Measurements from ENCODE around the gene PXK. TPM values are rescaled to one million over a fixed set of nuclear protein-coding genes. Genes with fewer than 3 reads are reported as not detected.

PXK gene
- total RNA-seq, result 40.8 TPM

GRCh38 chr3:58332575-58333188 is at the start of gene PXK:
TSS of gene PXK (plus strand) at chr3:58332892. CDS start at chr3:58332989, 97 bp downstream.

GRCh38 chr3:58305882-58306711 is 26.6 kb upstream of the PXK start, which contains the start of the genes HTD2 and RPP14:
TSS of gene HTD2 (plus strand) at chr3:58306520. CDS start at chr3:58317614, 11,094 bp downstream.
TSS of gene RPP14 (plus strand) at chr3:58306245. CDS start at chr3:58310330, 4,085 bp downstream.

GRCh38 chr3:58433400-58434167 is 100.9 kb downstream of the PXK start, which contains the start of gene PDHB:
TSS of gene PDHB (minus strand) at chr3:58433832. CDS start at chr3:58433809, 23 bp downstream.

Other genes with a start within 250 kb of the PXK start
- gene DNASE1L3, start 121.9 kb upstream of the PXK start, total RNA-seq, result 3.5 TPM
- gene ABHD6, start 95.1 kb upstream of the PXK start, total RNA-seq, result 14.5 TPM
- 17.6 TPM for gene RPP14, start 26.6 kb upstream of the PXK start, total RNA-seq
- 26.7 TPM for gene HTD2, start 26.4 kb upstream of the PXK start, total RNA-seq
- gene PDHB, start 100.9 kb downstream of the PXK start, total RNA-seq, result 120 TPM
- 62.4 TPM for gene KCTD6, start 159.2 kb downstream of the PXK start, total RNA-seq
- gene ACOX2, start 204.3 kb downstream of the PXK start, total RNA-seq, result 22.8 TPM
- gene FAM107A, start 244.5 kb downstream of the PXK start, total RNA-seq, result 18.9 TPM

All from camera-type eye (tissue), 1 donor.